Neural cell (in vitro differentiated cells): Measurements from ENCODE around the gene CDH5.

Source experiments
- POLR2AphosphoS5 ChIP-seq: IDR thresholded peaks from 2 replicates; pipeline ENCODE4 v1.6.1; 2012
- SMC3 ChIP-seq: fragments of 450-650 bp; conservative IDR thresholded peaks from 2 replicates; pipeline ENCODE4 v1.6.1; 2014; ENCODE audit warnings: antibody characterized with exemption, mild to moderate bottlenecking, moderate library complexity; ENCODE audit not compliant: poor library complexity
- TAF1 ChIP-seq: IDR thresholded peaks from 2 replicates; pipeline ENCODE4 v1.6.1; 2012; ENCODE audit warnings: low read depth
- TF ChIP-seq, protein P1 (sequence below): fragments of 450-650 bp; IDR thresholded peaks from 2 replicates; pipeline ENCODE4 v1.5.1; 2014; ENCODE audit warnings: antibody characterized with exemption, mild to moderate bottlenecking, moderate library complexity; ENCODE audit not compliant: poor library complexity, severe bottlenecking

DNA sequence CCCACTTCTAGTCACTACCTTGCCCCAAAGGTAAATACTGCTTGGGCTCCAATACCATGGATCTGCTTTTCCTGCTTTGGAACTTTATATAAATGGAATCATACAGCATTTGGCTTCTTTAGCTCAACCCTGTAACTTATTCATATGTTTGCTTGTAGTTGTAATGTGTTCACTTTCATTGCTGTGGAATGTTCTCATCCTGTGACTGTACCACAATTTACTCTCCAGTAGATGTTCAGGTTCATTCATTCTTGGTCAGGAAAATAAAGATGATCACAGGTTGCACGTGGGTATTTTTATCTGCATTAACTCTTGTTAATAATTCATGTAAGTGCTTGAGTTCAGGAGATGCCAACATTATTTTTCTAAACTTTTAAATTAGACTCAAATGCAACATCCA lies 53.9 kb downstream of the CDH5 start:
- TF ChIP-seq SMC3, result no peak
- TF ChIP-seq, protein P1, sequence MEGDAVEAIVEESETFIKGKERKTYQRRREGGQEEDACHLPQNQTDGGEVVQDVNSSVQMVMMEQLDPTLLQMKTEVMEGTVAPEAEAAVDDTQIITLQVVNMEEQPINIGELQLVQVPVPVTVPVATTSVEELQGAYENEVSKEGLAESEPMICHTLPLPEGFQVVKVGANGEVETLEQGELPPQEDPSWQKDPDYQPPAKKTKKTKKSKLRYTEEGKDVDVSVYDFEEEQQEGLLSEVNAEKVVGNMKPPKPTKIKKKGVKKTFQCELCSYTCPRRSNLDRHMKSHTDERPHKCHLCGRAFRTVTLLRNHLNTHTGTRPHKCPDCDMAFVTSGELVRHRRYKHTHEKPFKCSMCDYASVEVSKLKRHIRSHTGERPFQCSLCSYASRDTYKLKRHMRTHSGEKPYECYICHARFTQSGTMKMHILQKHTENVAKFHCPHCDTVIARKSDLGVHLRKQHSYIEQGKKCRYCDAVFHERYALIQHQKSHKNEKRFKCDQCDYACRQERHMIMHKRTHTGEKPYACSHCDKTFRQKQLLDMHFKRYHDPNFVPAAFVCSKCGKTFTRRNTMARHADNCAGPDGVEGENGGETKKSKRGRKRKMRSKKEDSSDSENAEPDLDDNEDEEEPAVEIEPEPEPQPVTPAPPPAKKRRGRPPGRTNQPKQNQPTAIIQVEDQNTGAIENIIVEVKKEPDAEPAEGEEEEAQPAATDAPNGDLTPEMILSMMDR, result no peak
- no peak for TF ChIP-seq POLR2AphosphoS5
- TF ChIP-seq TAF1, result no peak
